ENCODE measurements around the gene SOCS1.
A peak's percentile ranks its signal among the peaks of the same experiment; 100 is the strongest.

The SOCS1 gene

DNA sequence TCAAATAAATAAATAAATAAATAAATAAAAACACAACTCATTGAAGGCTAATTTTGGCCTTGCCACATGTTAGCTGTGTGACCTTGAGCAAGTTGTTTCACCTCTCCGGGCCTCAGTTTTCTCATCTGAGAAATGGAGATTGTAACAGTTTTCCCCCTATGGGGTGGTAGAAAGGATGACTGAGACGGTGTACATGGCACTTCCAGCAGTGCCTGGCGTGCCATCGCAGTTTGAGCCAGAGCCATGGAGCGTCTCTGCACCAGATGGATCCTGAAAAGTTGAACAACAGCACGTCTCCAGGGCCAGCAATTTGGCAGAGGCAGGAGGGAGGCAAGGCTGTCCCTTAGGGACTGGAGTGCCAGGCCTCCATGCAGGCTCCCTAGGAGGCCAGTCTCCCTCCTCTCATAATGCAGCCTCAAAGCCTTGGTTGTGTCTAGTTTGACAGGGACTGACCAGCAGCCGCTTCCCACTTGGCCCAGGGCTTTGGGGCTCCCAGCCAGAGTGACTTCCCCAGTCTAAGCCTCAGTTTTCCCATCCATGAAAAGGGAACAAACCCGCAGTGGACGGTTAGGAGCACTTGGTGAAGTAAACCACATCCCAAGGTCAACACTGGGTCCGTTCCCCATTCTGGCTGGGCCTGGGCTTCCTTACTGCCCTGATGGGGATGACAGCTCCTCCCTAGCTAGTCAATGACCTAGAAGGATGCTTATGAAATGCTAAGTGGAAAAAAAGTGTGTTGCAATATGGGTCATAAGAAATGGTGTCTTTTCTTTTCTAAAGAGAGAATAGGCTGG is 19.3 kb downstream of the SOCS1 start:
- peaks cover 3% of the 10 kb centered on the region for H3K27me3 Mint-ChIP-seq
- no peaks in the 10 kb centered on the region for H3K36me3 Mint-ChIP-seq (ENCODE audit: low read depth)
- peaks cover 61% of the 10 kb centered on the region for H3K4me1 Mint-ChIP-seq (ENCODE audit: low read depth)
- intact Hi-C loops (cut with micrococcal nuclease) = no loop called here
- H3K9me3 Mint-ChIP-seq = no peaks in the 10 kb centered on the region
- no peak overlapping the region for H3K4me3 Mint-ChIP-seq
- H3K27ac Mint-ChIP-seq = peak overlapping the region; percentile 41

DNA sequence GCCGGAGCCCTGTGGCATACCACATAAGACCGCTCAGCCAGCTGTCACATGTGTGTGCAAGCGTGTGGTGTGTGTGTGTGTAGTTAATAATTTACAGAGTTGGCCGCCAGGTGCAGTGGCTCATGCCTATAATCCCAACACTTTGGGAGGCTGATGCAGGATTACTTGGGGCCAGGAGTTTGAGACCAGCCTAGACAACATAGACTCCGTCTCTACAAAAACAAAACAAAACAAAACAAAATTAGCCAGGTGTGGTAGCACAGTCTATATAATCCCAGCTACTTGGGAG is 20.4 kb downstream of the SOCS1 start:
- H3K4me3 Mint-ChIP-seq = no peak overlapping the region
- H3K27ac Mint-ChIP-seq = peak overlapping the region; percentile 76
- H3K36me3 Mint-ChIP-seq (ENCODE audit: low read depth) = no peaks in the 10 kb centered on the region
- peaks cover 67% of the 10 kb centered on the region for H3K4me1 Mint-ChIP-seq (ENCODE audit: low read depth)
- intact Hi-C loops (cut with micrococcal nuclease) = no loop called here
- H3K9me3 Mint-ChIP-seq = no peaks in the 10 kb centered on the region
- peaks cover 2% of the 10 kb centered on the region for H3K27me3 Mint-ChIP-seq

DNA sequence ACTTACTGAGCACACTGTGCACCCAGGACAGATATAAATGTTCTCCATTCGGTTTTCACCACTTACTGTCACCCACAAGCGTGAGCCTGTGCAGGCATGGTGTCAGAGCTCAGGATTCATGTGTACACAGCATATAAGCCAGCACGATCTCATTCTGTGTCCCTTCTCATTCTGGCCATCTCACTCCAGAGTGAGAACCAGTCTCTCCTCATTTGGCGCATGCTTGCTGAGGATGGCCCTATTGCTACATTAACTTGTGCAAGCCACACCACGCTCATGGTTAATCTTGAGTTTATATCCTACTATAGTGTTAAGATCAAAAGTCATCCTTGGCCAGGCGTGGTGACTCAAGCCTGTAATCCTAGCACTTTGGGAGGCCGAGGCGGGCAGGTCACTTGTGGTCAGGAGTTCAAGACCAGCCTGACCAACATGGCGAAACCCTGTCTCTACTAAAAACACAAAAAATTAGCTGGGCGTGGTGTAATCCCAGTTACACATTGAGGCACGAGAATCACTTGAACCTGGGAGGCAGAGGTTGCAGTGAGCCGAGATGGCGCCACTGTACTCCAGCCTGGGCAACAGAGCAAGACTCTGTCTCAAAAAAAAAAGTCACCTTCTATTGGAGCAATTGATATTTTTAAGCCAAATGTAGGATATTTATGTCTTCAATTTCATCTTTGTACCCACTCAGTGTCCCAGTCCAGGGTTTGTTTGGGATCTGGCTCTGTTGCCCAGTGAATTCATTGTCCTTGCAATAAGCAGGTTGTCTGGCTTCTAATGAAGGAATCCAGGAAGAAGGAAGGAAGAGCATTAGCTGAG is 20.9 kb downstream of the SOCS1 start:
- peaks cover 64% of the 10 kb centered on the region for H3K4me1 Mint-ChIP-seq (ENCODE audit: low read depth)
- intact Hi-C loops (cut with micrococcal nuclease) = loop anchor here (5.0 kb wide), 1 partner anchor 53 kb away; no protein-coding TSS in a partner anchor
- H3K4me3 Mint-ChIP-seq = no peak overlapping the region
- no peaks in the 10 kb centered on the region for H3K36me3 Mint-ChIP-seq (ENCODE audit: low read depth)
- H3K27ac Mint-ChIP-seq = peak overlapping the region; percentile 76
- peaks cover under 1% of the 10 kb centered on the region for H3K27me3 Mint-ChIP-seq
- H3K9me3 Mint-ChIP-seq = no peaks in the 10 kb centered on the region

DNA sequence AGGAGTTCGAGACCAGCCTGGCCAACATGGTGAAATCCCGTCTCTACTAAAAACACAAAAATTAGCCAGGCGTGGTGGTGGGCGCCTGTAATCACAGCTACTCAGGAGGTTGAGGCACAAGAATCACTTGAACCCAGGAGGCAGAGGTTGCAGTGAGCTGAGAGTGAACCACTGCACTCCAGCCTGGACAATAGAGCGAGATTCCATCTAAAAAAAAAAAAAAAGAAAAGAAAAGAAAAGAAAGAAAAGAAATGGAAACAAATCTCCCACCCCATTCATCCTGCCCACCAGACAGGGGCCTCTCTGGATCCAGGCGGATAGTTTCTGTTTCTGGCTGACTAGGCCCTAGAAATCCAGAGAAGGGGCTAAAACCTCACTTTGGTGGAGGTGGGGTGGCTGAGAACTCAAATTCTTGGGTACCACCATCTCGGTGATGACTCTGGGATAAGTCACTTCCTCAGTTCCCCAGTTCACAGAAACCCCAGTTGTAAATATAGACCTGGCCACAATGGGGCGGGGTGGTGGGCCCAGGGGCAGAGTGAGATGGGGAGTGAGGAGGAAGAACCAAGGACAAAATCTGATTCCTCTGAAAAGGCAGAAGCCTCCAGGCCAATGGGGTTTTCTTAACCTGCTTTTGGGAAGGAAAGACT is 22.2 kb downstream of the SOCS1 start:
- intact Hi-C loops (cut with micrococcal nuclease) = loop anchor here (5.0 kb wide), 1 partner anchor 52 kb away; no protein-coding TSS in a partner anchor
- H3K27me3 Mint-ChIP-seq = peaks cover 3% of the 10 kb centered on the region
- H3K4me1 Mint-ChIP-seq (ENCODE audit: low read depth) = peaks cover 72% of the 10 kb centered on the region
- H3K9me3 Mint-ChIP-seq = no peaks in the 10 kb centered on the region
- H3K36me3 Mint-ChIP-seq (ENCODE audit: low read depth) = no peaks in the 10 kb centered on the region
- H3K4me3 Mint-ChIP-seq = no peak overlapping the region
- peak overlapping the region; percentile 89 for H3K27ac Mint-ChIP-seq

DNA sequence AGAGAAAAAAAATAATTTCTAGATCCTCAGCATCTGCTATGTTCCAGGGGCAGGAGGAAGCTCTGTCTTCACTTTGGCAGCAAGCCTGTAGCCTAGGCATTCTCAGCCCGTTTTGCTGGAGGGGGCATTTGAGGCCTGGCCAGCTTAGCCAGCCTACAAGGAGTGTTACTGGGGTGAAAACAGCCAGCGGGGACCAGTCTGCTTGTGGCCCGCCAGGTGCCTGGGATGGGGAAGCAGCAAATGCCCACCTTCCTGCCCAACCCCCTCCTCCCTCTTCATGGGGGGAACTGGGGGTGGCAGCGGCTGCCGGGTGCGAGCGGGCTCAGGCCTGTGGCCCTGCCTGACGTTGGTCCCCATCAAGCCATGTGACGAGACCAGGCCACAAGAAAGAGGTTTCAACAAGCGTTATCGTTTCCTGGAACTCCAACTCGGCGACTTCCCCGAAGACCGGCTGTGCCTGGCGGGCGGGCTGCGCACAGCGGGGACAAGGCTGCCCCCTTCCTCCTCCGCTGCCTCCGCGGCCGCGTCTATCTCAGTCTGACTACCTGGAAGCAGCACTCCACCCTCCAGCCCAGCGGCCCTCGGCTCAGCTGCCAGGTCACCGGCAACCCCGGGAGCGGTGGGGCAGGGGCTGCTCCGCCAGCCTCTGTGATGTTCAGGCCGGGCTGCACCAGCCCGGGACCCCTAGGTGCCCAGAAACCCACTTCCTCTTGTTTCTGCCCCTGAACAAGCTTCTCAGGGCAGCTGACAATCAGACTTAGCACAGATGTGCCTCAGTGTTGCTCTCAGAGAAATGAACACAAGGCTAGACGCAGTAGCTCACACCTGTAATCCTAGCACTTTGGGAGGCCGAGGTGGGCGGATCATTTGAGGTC is 22.9 kb downstream of the SOCS1 start:
- Mint-ChIP-seq H3K27ac (peak overlapping the region; percentile 89), H3K4me1 (ENCODE audit: low read depth) (peaks cover 74% of the 10 kb centered on the region), H3K36me3 (ENCODE audit: low read depth) (no peaks in the 10 kb centered on the region), H3K9me3 (no peaks in the 10 kb centered on the region), H3K27me3 (peaks cover 3% of the 10 kb centered on the region), H3K4me3 (peak overlapping the region; percentile 44)
- intact Hi-C loops (cut with micrococcal nuclease) = loop anchor here (5.0 kb wide), 1 partner anchor 51 kb away; no protein-coding TSS in a partner anchor

DNA sequence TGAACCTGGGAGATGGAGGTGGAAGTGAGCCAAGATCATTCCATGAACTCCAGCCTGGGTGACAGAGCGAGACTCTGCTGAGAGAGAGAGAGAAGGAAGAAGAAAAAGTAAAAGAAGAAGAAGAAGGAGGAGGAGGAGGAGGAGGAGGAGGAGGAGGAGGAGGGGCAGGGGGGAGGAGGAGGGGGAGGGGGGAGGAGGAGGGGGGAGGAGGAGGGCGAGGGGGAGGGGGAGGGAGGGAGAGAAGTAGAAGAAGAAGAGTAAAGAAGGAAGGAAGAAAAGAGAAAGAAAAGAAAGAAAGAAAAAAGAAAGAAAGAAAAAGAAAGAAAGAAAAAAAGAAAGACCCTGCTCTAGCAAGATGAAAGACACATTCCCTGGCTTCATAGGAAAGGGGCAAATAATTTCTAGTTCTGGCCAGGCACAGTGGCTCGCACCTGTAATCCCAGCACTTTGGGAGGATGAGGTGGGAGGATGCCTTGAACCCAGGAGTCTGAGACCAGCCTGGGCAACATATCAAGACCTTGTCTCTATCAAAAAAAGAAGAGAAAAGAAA is 23.6 kb downstream of the SOCS1 start:
- Mint-ChIP-seq H3K9me3 (no peaks in the 10 kb centered on the region), H3K36me3 (ENCODE audit: low read depth) (no peaks in the 10 kb centered on the region), H3K4me3 (peak overlapping the region; percentile 42), H3K4me1 (ENCODE audit: low read depth) (peaks cover 74% of the 10 kb centered on the region), H3K27me3 (peaks cover 3% of the 10 kb centered on the region), H3K27ac (peak overlapping the region; percentile 89)
- intact Hi-C loops (cut with micrococcal nuclease) = loop anchor here (5.0 kb wide), 1 partner anchor 50 kb away; no protein-coding TSS in a partner anchor

DNA sequence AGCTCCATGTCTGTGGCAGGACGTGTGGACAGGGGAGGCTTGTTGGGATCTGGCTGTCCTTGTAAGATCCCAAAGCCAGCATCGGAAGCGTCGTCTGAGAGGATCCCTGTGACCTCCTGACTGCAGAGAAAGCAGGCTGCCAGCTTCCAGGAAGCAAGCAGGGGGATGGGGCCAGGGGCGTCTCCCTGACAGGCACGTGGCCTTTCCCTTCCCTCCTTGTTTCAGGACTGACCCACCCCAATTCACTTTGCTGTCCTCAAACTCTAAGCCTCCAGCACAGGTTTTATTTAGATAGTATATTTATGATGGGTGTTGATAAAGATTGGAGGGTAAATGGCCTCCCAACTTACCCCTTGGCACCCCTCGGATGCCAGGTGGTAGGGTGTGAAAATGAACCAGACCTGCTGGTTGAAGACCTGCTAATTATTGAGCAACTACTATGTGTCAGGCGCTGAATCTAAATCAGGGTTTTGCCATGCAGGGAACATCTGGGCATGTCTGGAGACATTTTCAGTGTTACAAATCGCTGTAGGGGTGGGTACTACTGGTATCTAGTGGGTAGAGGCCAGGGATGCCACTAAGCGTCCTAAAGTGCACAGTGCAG is 24.5 kb downstream of the SOCS1 start:
- H3K27ac Mint-ChIP-seq = peak overlapping the region; percentile 89
- intact Hi-C loops (cut with micrococcal nuclease) = loop anchor here (5.0 kb wide), 1 partner anchor 49 kb away; no protein-coding TSS in a partner anchor
- H3K36me3 Mint-ChIP-seq (ENCODE audit: low read depth) = no peaks in the 10 kb centered on the region
- H3K27me3 Mint-ChIP-seq = peaks cover 3% of the 10 kb centered on the region
- no peak overlapping the region for H3K4me3 Mint-ChIP-seq
- no peaks in the 10 kb centered on the region for H3K9me3 Mint-ChIP-seq
- H3K4me1 Mint-ChIP-seq (ENCODE audit: low read depth) = peaks cover 66% of the 10 kb centered on the region

DNA sequence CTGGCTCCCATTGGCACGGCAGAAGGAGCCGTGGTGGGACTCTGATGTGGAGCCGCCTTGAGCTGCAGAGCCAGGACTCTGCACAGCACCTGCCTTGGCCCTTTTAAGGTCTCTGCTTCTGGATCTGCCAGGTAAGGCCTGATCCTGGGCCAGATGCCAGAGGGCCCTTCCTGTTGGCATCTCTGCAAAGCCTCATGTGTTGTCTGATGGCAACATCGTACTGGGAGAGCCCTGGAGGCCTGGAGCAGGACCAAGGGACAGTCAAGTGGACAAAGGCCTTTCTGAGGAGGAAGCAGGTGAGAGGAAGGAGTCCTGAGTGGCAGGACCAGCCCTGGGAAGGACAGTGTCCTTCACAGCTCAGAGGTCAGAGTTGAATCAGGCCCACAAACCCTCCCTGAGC is 26.1 kb downstream of the SOCS1 start:
- intact Hi-C loops (cut with micrococcal nuclease) = loop anchor here (5.0 kb wide), 1 partner anchor 48 kb away; no protein-coding TSS in a partner anchor
- H3K4me1 Mint-ChIP-seq (ENCODE audit: low read depth) = peaks cover 65% of the 10 kb centered on the region

DNA sequence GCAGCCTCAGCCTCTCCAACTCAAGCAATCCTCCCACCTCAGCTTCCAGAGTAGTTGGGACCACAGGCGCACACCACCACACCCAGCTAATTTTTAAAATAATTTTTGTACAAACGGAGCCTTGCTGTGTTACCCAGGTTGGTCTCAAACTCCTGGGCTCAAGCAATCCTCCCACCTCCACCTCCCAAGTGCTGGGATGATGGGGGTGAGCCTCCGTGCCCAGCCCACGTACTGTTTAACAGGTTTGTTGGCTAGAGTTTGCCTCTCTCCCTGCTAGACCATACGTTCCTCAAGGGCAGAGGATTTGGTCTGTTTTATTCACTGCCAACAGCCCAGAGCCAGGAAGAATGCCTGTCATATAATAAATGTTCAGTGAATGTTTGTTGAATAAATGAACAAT is 26.6 kb downstream of the SOCS1 start:
- H3K27ac Mint-ChIP-seq = peak overlapping the region; percentile 16
- intact Hi-C loops (cut with micrococcal nuclease) = no loop called here
- H3K36me3 Mint-ChIP-seq (ENCODE audit: low read depth) = no peaks in the 10 kb centered on the region
- H3K4me3 Mint-ChIP-seq = no peak overlapping the region
- H3K4me1 Mint-ChIP-seq (ENCODE audit: low read depth) = peaks cover 65% of the 10 kb centered on the region
- no peaks in the 10 kb centered on the region for H3K9me3 Mint-ChIP-seq
- H3K27me3 Mint-ChIP-seq = peaks cover 5% of the 10 kb centered on the region

More for the DNA sequence above, 26.1 kb downstream of the SOCS1 start:
- Mint-ChIP-seq H3K4me3 (no peak overlapping the region), H3K36me3 (ENCODE audit: low read depth) (no peaks in the 10 kb centered on the region), H3K27me3 (peaks cover 5% of the 10 kb centered on the region), H3K27ac (peak overlapping the region; percentile 89), H3K9me3 (no peaks in the 10 kb centered on the region)

DNA sequence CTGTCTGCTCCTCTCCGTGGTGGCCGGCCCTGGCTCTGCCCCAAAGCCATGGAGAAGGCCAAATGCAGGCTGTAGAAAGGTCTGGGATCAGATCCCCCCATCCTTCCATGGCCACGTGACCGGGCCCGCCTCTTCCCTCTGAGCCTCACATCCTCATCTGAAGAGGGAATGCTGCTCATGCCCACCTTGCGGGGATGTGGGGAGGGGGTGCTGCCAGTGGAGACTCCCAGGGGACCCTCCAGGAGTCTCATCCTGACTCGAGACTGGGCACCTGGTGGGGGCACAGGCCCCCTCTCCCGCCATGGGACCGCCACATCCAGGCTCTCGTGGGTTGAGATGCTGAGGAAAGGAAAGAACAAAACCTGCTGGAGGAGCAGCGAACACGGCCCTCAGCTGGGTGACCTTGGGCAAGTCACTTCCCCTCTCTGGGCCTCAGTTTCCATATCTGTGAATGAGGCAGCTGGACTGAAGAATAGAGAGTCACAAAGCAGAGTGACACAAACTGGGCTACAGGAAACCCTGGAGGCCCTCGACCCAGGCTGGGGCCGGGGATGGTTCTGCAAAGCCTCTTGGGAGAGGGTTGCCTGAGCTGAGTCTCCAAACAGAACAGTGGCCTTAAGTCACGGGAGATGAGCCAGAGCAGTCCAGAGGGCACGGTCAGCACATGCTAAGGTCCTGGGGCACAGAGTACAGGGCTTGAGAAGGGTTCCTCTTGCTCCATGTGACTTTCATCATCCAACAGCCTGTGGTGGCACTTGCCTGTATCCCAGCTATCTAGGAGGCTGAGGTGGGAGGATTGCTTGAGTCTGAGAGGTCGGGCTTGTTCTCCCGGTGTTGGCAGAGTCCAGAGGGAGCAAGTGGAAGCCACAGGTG is 30.1 kb downstream of the SOCS1 start:
- intact Hi-C loops (cut with micrococcal nuclease) = no loop called here
- H3K27me3 Mint-ChIP-seq = peaks cover 7% of the 10 kb centered on the region
- no peaks in the 10 kb centered on the region for H3K9me3 Mint-ChIP-seq
- peaks cover 48% of the 10 kb centered on the region for H3K4me1 Mint-ChIP-seq (ENCODE audit: low read depth)
- H3K36me3 Mint-ChIP-seq (ENCODE audit: low read depth) = no peaks in the 10 kb centered on the region
- H3K4me3 Mint-ChIP-seq = peak overlapping the region; percentile 46
- H3K27ac Mint-ChIP-seq = peak overlapping the region; percentile 79

DNA sequence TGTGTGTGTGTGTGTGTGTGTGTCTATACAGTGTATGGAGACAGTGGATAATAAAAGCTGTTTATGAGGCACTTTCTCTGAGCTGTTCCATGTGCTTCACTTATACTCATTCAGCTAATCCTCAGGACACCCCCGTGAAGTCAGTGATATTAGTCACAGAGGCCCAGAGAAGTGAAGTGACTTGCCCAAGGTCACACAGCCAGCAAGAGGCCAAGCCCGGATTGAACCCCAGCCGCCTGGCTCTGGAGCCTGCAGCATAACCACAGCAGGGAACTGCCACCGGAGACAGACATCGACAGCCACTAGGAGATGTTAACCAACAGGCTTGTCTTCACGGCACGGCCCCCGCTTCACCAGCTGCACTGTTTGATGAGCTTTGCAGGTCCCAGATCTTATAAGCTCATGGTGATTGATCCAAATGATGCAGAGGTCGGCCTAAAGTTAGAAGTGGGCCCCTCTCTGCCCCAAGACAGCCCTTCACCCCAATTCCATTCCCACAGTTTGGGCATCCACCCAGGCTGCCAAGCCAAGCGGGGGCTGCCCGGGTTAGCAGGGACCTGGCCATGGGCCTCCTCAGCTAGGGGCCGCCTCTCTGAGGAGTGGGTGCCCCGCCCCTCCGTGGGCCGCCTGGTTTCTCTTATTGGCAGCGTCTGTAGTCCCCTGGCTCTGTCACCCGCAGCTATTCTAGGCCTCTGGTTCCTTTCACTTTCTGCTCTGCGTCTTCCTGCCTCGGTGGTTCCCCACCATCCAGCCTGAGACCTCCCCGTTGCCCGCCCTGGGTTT is 30.9 kb downstream of the SOCS1 start:
- Mint-ChIP-seq H3K4me1 (ENCODE audit: low read depth) (peaks cover 47% of the 10 kb centered on the region), H3K27me3 (peaks cover 6% of the 10 kb centered on the region), H3K36me3 (ENCODE audit: low read depth) (no peaks in the 10 kb centered on the region), H3K9me3 (no peaks in the 10 kb centered on the region), H3K27ac (peak overlapping the region; percentile 79), H3K4me3 (peak overlapping the region; percentile 46)
- intact Hi-C loops (cut with micrococcal nuclease) = no loop called here

Data from dendritic cell treated with granulocyte-macrophage colony-stimulating factor and Interleukin-4, amounts not matched to agents 40 ng/mL and 50 ng/mL, for 4 days (primary cell).